ENCODE measurements around the gene GRHL3.

DNA sequence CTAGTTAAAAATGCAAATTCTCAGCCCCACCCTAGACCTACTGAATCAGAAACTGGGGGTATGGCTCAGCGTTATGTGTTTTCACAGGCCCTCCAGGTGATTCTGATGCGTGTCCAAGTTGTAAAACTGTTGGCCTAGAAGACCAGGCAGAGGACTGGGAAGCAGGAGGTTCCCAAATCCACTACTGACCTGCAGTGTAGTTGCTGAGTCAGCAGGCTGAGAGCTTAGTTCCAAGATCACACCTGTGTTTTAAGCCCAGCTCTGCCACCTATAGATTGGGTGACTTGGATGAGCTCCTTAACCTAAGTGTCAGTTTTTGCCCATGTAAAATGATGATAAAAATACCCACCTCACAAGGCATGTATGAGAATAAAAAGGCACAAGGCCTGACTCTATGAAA, 4.1 kb downstream of the GRHL3 start:
- TF ChIP-seq CTCF (IDR thresholded peaks at IDR 0.05; ENCODE audit: low read length) (no peak), EZH2 (IDR thresholded peaks at IDR 0.05; ENCODE audit: borderline replicate concordance, low read length) (no peak)

Data from OCI-LY1 (cell line).